ENCODE data around the gene SKIL.

The SKIL gene

GRCh38 chr3:170357176-170358041 lies at the start of gene SKIL:
Gene SKIL (plus strand): TSS chr3:170357715. CDS start chr3:170360332, 2,617 bp downstream.
- peak; percentile 98 for DNase-seq (ENCODE audit: low read depth)
- peak within 1 kb of the TSS; percentile 62 for H3K4me3 ChIP-seq (ENCODE audit: low read depth, low read length)
- TF ChIP-seq, protein P1, sequence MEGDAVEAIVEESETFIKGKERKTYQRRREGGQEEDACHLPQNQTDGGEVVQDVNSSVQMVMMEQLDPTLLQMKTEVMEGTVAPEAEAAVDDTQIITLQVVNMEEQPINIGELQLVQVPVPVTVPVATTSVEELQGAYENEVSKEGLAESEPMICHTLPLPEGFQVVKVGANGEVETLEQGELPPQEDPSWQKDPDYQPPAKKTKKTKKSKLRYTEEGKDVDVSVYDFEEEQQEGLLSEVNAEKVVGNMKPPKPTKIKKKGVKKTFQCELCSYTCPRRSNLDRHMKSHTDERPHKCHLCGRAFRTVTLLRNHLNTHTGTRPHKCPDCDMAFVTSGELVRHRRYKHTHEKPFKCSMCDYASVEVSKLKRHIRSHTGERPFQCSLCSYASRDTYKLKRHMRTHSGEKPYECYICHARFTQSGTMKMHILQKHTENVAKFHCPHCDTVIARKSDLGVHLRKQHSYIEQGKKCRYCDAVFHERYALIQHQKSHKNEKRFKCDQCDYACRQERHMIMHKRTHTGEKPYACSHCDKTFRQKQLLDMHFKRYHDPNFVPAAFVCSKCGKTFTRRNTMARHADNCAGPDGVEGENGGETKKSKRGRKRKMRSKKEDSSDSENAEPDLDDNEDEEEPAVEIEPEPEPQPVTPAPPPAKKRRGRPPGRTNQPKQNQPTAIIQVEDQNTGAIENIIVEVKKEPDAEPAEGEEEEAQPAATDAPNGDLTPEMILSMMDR (IDR thresholded peaks at IDR 0.05; ENCODE audit: insufficient read depth, low read depth, low read length, missing control alignments): peak; percentile 3

GRCh38 chr3:170309046-170309445 lies 48.5 kb upstream of the SKIL start:
- H3K4me3 ChIP-seq (ENCODE audit: low read depth, low read length): no peak overlapping the region
- TF ChIP-seq, protein P1 (IDR thresholded peaks at IDR 0.05; ENCODE audit: insufficient read depth, low read depth, low read length, missing control alignments): no peak
- no peak for DNase-seq (ENCODE audit: low read depth)

GRCh38 chr3:170317954-170318353 lies 39.6 kb upstream of the SKIL start:
- H3K4me3 ChIP-seq (ENCODE audit: low read depth, low read length): no peak overlapping the region
- no peak for DNase-seq (ENCODE audit: low read depth)
- TF ChIP-seq, protein P1 (IDR thresholded peaks at IDR 0.05; ENCODE audit: insufficient read depth, low read depth, low read length, missing control alignments): no peak

DNA sequence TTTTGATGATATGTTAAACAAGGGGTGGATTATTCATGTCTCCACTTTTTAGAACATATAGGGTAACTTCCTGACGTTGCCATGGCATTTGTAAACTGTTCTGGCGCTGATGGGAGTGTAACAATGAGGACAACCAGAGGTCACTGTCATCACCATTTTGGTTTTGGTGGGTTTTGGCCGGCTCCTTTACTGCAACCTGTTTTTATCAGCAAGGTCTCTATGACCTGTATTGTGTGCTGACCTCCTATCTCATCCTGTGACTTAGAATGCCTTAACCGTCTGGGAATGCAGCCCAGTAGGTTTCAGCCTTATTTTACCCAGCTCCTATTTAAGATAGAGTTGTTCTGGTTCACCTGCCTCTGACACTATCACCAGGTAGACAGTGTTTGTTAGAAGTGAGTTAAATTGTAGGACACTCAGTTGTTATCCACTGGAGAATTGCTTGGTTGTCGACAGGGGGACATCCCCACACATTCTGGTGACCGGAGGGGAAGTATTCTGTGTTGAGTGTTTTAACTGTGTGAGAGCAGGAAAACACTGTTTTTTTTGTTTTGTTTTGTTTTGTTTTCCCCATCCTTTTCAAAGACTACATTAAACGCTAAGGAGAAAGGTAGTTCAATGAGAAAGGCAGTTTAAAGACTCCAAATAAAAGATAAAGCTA lies 36.9 kb upstream of the SKIL start:
- no peak for DNase-seq (ENCODE audit: low read depth)
- TF ChIP-seq, protein P1 (IDR thresholded peaks at IDR 0.05; ENCODE audit: insufficient read depth, low read depth, low read length, missing control alignments): no peak
- H3K4me3 ChIP-seq (ENCODE audit: low read depth, low read length): no peak overlapping the region

- TF ChIP-seq, protein P1 (IDR thresholded peaks at IDR 0.05; ENCODE audit: insufficient read depth, low read depth, low read length, missing control alignments): no peak
- no peak for DNase-seq (ENCODE audit: low read depth)
- H3K4me3 ChIP-seq (ENCODE audit: low read depth, low read length): no peak overlapping the region
These were observed 36.0 kb upstream of the SKIL start for GRCh38 chr3:170321321-170322034.

GRCh38 chr3:170322566-170323269 lies 34.8 kb upstream of the SKIL start:
- TF ChIP-seq, protein P1 (IDR thresholded peaks at IDR 0.05; ENCODE audit: insufficient read depth, low read depth, low read length, missing control alignments): no peak
- H3K4me3 ChIP-seq (ENCODE audit: low read depth, low read length): no peak overlapping the region
- DNase-seq (ENCODE audit: low read depth): no peak

Measured in GM12865 (cell line).